HG03097 (cell line): ENCODE data around the gene GAB2.
"Not testable (repeated sequence)": the region's sequence is repeated elsewhere in the genome, so short reads cannot be mapped to it uniquely, and the experiment has no call there.

Experiments
- ATAC-seq: cut with Tn5 transposase; IDR thresholded peaks from one replicate; pipeline ENCODE4 v1.9.1; 2021; ENCODE audit not compliant: unreplicated experiment, low FRiP score

The GAB2 gene

GRCh38 chr11:78259777-78260487 lies 157.7 kb downstream of the GAB2 start:
- ATAC-seq, result no peak

- no peak for ATAC-seq
Observed at GRCh38 chr11:78257654-78258053, 160.0 kb downstream of the GAB2 start.

GRCh38 chr11:78256962-78257361 lies 160.7 kb downstream of the GAB2 start:
- no peak for ATAC-seq

GRCh38 chr11:78255919-78256318 lies 161.7 kb downstream of the GAB2 start:
- no peak for ATAC-seq

- no peak for ATAC-seq
Observed at GRCh38 chr11:78254268-78254667, 163.4 kb downstream of the GAB2 start.

- ATAC-seq, result no peak
Observed at GRCh38 chr11:78253797-78254196, 163.8 kb downstream of the GAB2 start.

GRCh38 chr11:78251083-78251775 lies 166.4 kb downstream of the GAB2 start:
- no peak for ATAC-seq

GRCh38 chr11:78250099-78250498 lies 167.5 kb downstream of the GAB2 start:
- no peak for ATAC-seq

- ATAC-seq, result no peak
Observed at GRCh38 chr11:78248903-78249302, 168.7 kb downstream of the GAB2 start.

GRCh38 chr11:78248191-78248590 lies 169.4 kb downstream of the GAB2 start:
- no peak for ATAC-seq

- no peak for ATAC-seq
Observed at GRCh38 chr11:78244546-78245255, 172.9 kb downstream of the GAB2 start.

- ATAC-seq, result no peak
Observed at GRCh38 chr11:78244080-78244479, 173.5 kb downstream of the GAB2 start.

GRCh38 chr11:78241475-78241874 lies 176.1 kb downstream of the GAB2 start:
- no peak for ATAC-seq

- ATAC-seq, result no peak
Observed at GRCh38 chr11:78239781-78240180, 177.8 kb downstream of the GAB2 start.

- ATAC-seq, result no peak
Observed at GRCh38 chr11:78237293-78238046, 180.2 kb downstream of the GAB2 start.

GRCh38 chr11:78234006-78234405 lies 183.6 kb downstream of the GAB2 start:
- ATAC-seq, result no peak

GRCh38 chr11:78233046-78233445 lies 184.6 kb downstream of the GAB2 start:
- not testable (repeated sequence) for ATAC-seq

GRCh38 chr11:78231962-78232501 lies 185.6 kb downstream of the GAB2 start:
- ATAC-seq, result no peak

- ATAC-seq, result no peak
Observed at GRCh38 chr11:78230161-78230877, 187.3 kb downstream of the GAB2 start.

- no peak for ATAC-seq
Observed at GRCh38 chr11:78229106-78229505, 188.5 kb downstream of the GAB2 start.
